Stimulated activated naive CD8-positive, alpha-beta T cell treated with anti-CD3 and anti-CD28 coated beads, Interleukin-15, Interleukin-2, amounts not matched to agents 100 ng/mL and 50 ng/mL, for 24 hours (primary cell): ENCODE data around the gene MEX3D.

Source experiments
- H3K27ac Mint-ChIP-seq: one replicate; pipeline ENCODE4 v1.8.0; 2021; ENCODE audit warnings: mild to moderate bottlenecking, mixed read lengths
- H3K27me3 Mint-ChIP-seq: one replicate; pipeline ENCODE4 v1.8.0; 2021; ENCODE audit warnings: mixed read lengths
- H3K36me3 Mint-ChIP-seq: one replicate; pipeline ENCODE4 v1.8.0; 2021; ENCODE audit warnings: low read depth, mixed read lengths
- H3K4me1 Mint-ChIP-seq: one replicate; pipeline ENCODE4 v1.8.0; 2021; ENCODE audit warnings: low read depth, mixed read lengths
- H3K4me3 Mint-ChIP-seq: one replicate; pipeline ENCODE4 v1.8.0; 2021; ENCODE audit warnings: mild to moderate bottlenecking, mixed read lengths
- H3K9me3 Mint-ChIP-seq: one replicate; pipeline ENCODE4 v1.8.0; 2021; ENCODE audit warnings: mixed read lengths

MEX3D gene

GRCh38 chr19:1584500-1585242 is 16.5 kb upstream of the MEX3D start:
- Mint-ChIP-seq H3K36me3 (peaks cover 41% of the 10 kb centered on the region), H3K27ac (no peak overlapping the region), H3K9me3 (no peaks in the 10 kb centered on the region)

GRCh38 chr19:1582201-1582600 is 14.1 kb upstream of the MEX3D start:
- Mint-ChIP-seq H3K36me3 (peaks cover 43% of the 10 kb centered on the region), H3K27ac (no peak overlapping the region), H3K4me1 (no peaks in the 10 kb centered on the region), H3K27me3 (no peaks in the 10 kb centered on the region), H3K9me3 (no peaks in the 10 kb centered on the region), H3K4me3 (no peak overlapping the region)

More at GRCh38 chr19:1584500-1585242, 16.5 kb upstream of the MEX3D start:
- Mint-ChIP-seq H3K4me3 (no peak overlapping the region), H3K4me1 (peaks cover 6% of the 10 kb centered on the region), H3K27me3 (no peaks in the 10 kb centered on the region)

DNA sequence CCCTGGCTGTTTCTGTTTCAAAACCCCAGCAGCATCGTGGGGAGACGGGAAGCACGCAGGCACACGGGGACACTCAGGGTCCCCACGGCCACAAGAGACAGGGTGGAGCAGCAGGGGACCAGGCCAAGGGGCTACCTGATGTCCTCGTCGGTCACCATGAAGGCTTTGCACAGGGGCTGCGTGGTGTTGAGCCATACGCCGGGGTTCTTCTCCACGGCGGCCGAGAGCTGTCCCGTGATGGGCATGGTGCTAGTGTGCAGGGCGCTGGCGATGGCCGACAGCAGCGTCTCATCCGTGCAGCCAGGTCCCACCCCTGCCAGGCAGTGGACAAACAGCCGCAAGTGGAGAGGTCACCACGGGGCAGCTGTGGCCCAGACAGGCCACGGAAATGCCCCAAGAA is 12.8 kb upstream of the MEX3D start:
- Mint-ChIP-seq H3K9me3 (no peaks in the 10 kb centered on the region), H3K36me3 (peaks cover 38% of the 10 kb centered on the region), H3K27me3 (no peaks in the 10 kb centered on the region), H3K4me3 (no peak overlapping the region), H3K27ac (no peak overlapping the region), H3K4me1 (no peaks in the 10 kb centered on the region)

- no peak overlapping the region for H3K4me3 Mint-ChIP-seq
- no peak overlapping the region for H3K27ac Mint-ChIP-seq
- no peaks in the 10 kb centered on the region for H3K9me3 Mint-ChIP-seq
- H3K36me3 Mint-ChIP-seq = peaks cover 33% of the 10 kb centered on the region
- no peaks in the 10 kb centered on the region for H3K27me3 Mint-ChIP-seq
- H3K4me1 Mint-ChIP-seq = no peaks in the 10 kb centered on the region
These were observed 12.3 kb upstream of the MEX3D start for GRCh38 chr19:1580382-1580781.

- no peak overlapping the region for H3K4me3 Mint-ChIP-seq
- no peak overlapping the region for H3K27ac Mint-ChIP-seq
- H3K4me1 Mint-ChIP-seq = no peaks in the 10 kb centered on the region
- no peaks in the 10 kb centered on the region for H3K27me3 Mint-ChIP-seq
- H3K36me3 Mint-ChIP-seq = peaks cover 26% of the 10 kb centered on the region
- H3K9me3 Mint-ChIP-seq = no peaks in the 10 kb centered on the region
These were observed 11.1 kb upstream of the MEX3D start for GRCh38 chr19:1579222-1579621.

DNA sequence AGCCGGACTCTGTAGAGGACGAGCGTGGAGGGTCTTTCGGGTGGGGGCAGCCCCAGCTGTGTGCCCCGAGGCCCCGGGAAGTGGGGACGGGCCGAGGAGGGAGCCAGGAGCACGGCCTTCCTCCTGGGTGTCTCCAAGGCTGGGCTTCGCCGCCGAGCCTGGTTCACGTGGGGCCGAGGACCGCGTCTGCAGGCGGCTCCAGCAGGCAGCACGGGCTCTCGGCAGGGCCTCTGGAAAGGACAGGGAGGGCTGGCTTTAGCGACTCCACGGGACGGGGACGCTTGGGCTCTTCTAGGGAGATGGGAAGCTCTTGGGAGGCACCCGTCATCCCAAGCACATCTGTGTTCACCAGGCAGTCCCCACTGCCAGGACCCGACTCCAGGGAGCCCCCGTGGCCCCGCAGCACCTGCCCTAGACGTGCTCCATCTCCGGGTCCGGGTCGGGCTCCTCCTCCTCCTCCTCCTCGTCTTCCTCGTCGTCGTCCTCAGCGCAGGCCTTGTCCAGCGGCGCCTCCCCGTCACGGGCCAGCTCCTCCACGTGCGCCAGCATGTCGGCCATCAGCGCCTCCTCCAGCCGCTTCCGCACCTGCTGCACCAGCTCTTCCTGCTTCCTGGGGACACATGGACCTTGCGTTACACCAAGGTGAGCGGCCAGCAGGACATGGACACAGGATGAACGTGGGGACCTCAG is 9.9 kb upstream of the MEX3D start:
- Mint-ChIP-seq H3K9me3 (no peaks in the 10 kb centered on the region), H3K36me3 (peaks cover 21% of the 10 kb centered on the region), H3K4me1 (no peaks in the 10 kb centered on the region), H3K27ac (no peak overlapping the region), H3K4me3 (no peak overlapping the region), H3K27me3 (no peaks in the 10 kb centered on the region)

GRCh38 chr19:1577090-1577928 is 9.2 kb upstream of the MEX3D start:
- Mint-ChIP-seq H3K27me3 (no peaks in the 10 kb centered on the region), H3K4me1 (no peaks in the 10 kb centered on the region), H3K36me3 (peaks cover 21% of the 10 kb centered on the region), H3K9me3 (no peaks in the 10 kb centered on the region), H3K4me3 (no peak overlapping the region), H3K27ac (no peak overlapping the region)

- Mint-ChIP-seq H3K27ac (no peak overlapping the region), H3K36me3 (peaks cover 21% of the 10 kb centered on the region), H3K9me3 (no peaks in the 10 kb centered on the region), H3K27me3 (no peaks in the 10 kb centered on the region), H3K4me3 (no peak overlapping the region), H3K4me1 (no peaks in the 10 kb centered on the region)
These were observed 8.3 kb upstream of the MEX3D start for GRCh38 chr19:1576242-1577089.

GRCh38 chr19:1575323-1576241 is 7.5 kb upstream of the MEX3D start:
- Mint-ChIP-seq H3K9me3 (no peaks in the 10 kb centered on the region), H3K4me3 (no peak overlapping the region), H3K36me3 (peaks cover 12% of the 10 kb centered on the region), H3K27ac (no peak overlapping the region), H3K27me3 (no peaks in the 10 kb centered on the region), H3K4me1 (no peaks in the 10 kb centered on the region)

GRCh38 chr19:1574354-1575136 is 6.4 kb upstream of the MEX3D start:
- H3K27me3 Mint-ChIP-seq = peaks cover 7% of the 10 kb centered on the region
- H3K36me3 Mint-ChIP-seq = peaks cover 3% of the 10 kb centered on the region
- H3K4me3 Mint-ChIP-seq = no peak overlapping the region
- no peak overlapping the region for H3K27ac Mint-ChIP-seq
- H3K4me1 Mint-ChIP-seq = peaks cover 6% of the 10 kb centered on the region
- H3K9me3 Mint-ChIP-seq = no peaks in the 10 kb centered on the region

DNA sequence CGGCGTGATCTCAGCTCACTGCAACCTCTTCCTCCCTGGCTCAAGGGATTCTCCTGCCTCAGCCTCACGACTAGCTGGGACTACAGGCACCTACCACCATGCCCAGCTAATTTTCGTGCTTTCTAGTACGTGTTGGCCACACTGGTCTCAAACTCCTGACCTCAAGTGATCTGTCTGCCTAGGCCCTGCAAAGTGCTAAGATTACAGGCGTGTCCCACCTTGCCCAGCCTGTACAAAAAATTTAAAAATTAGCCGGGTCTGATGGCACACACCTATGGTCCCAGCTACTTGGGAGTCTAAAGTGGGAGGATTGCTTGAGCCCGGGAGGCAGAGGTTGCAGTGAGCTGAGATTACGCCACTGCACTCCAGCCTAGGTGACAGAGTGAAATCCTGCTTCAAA is 4.7 kb upstream of the MEX3D start:
- H3K27me3 Mint-ChIP-seq = peaks cover 7% of the 10 kb centered on the region
- H3K27ac Mint-ChIP-seq = no peak overlapping the region
- no peak overlapping the region for H3K4me3 Mint-ChIP-seq
- no peaks in the 10 kb centered on the region for H3K36me3 Mint-ChIP-seq
- H3K4me1 Mint-ChIP-seq = peaks cover 6% of the 10 kb centered on the region
- H3K9me3 Mint-ChIP-seq = no peaks in the 10 kb centered on the region

- no peak overlapping the region for H3K4me3 Mint-ChIP-seq
- no peaks in the 10 kb centered on the region for H3K9me3 Mint-ChIP-seq
- H3K4me1 Mint-ChIP-seq = peaks cover 6% of the 10 kb centered on the region
- peaks cover 7% of the 10 kb centered on the region for H3K27me3 Mint-ChIP-seq
- H3K36me3 Mint-ChIP-seq = no peaks in the 10 kb centered on the region
- no peak overlapping the region for H3K27ac Mint-ChIP-seq
These were observed 3.2 kb upstream of the MEX3D start for GRCh38 chr19:1571358-1571757.

DNA sequence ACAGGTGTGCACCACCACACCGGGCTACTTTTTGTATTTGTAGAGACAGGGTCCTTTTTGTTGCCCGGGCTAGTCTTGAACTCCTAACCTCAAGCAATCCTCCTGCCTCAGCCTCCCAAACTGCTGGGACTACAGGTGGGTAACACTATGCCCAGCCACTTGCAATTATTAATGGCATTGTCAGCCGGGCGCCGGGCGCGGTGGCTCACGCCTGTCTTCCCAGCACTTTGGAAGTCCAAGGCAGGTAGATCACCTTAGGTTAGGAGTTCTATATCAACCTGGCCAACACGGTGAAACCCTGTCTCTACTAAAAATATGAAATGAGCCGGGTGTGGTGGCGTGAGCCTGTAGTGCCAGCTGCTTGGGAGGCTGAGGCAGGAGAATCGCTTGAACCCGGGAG is 2.7 kb upstream of the MEX3D start:
- H3K4me1 Mint-ChIP-seq = peaks cover 6% of the 10 kb centered on the region
- no peak overlapping the region for H3K27ac Mint-ChIP-seq
- H3K4me3 Mint-ChIP-seq = no peak overlapping the region
- no peaks in the 10 kb centered on the region for H3K9me3 Mint-ChIP-seq
- H3K36me3 Mint-ChIP-seq = no peaks in the 10 kb centered on the region
- peaks cover 7% of the 10 kb centered on the region for H3K27me3 Mint-ChIP-seq
